ENCODE data around the gene COA8.

DNA sequence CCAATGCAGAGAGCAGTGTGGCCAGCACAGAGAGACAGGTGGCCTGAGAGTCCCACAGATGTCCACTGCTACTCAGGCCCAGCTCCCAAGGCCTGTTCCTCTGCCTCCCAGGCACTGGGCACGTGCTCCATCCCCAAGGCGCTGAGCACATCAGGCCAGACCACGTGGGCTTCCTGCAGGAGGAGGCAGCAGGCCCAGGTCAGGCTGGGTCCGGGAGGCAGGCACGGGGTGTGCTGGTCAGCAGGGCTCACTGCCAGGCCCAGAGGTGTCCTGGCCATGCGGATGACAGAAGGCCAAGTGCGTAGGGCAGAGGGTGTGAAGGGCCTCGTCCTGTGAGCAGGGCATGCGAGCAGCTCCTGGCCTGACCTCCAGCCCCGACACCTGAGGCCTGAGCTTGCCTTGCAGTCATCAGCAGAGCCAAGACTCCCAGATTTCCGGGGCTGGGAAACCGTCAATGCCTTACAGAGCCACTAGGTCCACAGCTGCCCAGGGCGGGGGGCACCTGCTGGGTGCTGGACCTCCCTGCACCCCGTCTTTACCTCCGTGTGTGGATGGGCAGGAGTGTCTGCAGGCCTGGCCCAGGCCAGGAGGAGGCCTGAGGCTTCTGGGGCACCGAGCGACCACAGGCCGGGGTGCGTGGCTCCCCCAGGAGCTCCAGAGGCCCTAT lies 18.9 kb upstream of the COA8 start:
- no peak for TF ChIP-seq CTCF (conservative IDR thresholded peaks at IDR 0.05 in 1 of 2, IDR thresholded peaks at IDR 0.05 in 1 of 2; ENCODE audit: extremely low read depth in 1 of 2, insufficient read depth in 1 of 2, low read depth in 1 of 2, low read length in 2 of 2)
- no peak for TF ChIP-seq EZH2 (IDR thresholded peaks at IDR 0.05; ENCODE audit: borderline replicate concordance, low read length)
